Measurements from ENCODE around the gene FAHD2A.
"Not testable (repeated sequence)": the region's sequence is repeated elsewhere in the genome, so short reads cannot be mapped to it uniquely, and the experiment has no call there.

FAHD2A gene

GRCh38 chr2:95402370-95403203 is at the start of gene FAHD2A:
Gene FAHD2A, plus strand, starts transcription at chr2:95402708. Its CDS starts 2,851 bp downstream, at chr2:95405559.
- peak within 1 kb of the TSS; percentile 87 for H3K4me3 Mint-ChIP-seq
- H3K36me3 Mint-ChIP-seq (ENCODE audit: low read depth) = peaks cover 14% of the 10 kb centered on the region
- no peaks in the 10 kb centered on the region for H3K9me3 Mint-ChIP-seq
- peaks cover 4% of the 10 kb centered on the region for H3K27me3 Mint-ChIP-seq
- intact Hi-C loops (cut with micrococcal nuclease) = loop anchor here (2.0 to 5.0 kb wide), 2 partner anchors 58 to 325 kb away; no protein-coding TSS in a partner anchor
- H3K4me1 Mint-ChIP-seq (ENCODE audit: low read depth) = peaks cover 17% of the 10 kb centered on the region
- H3K27ac Mint-ChIP-seq = peak within 1 kb of the TSS; percentile 94

GRCh38 chr2:95353055-95353575 is 49.4 kb upstream of the FAHD2A start:
- H3K9me3 Mint-ChIP-seq = no peaks in the 10 kb centered on the region
- peaks cover 17% of the 10 kb centered on the region for H3K27me3 Mint-ChIP-seq
- H3K4me1 Mint-ChIP-seq (ENCODE audit: low read depth) = no peaks in the 10 kb centered on the region
- no peak overlapping the region for H3K4me3 Mint-ChIP-seq
- intact Hi-C loops (cut with micrococcal nuclease) = no loop called here
- H3K36me3 Mint-ChIP-seq (ENCODE audit: low read depth) = no peaks in the 10 kb centered on the region
- no peak overlapping the region for H3K27ac Mint-ChIP-seq

- Mint-ChIP-seq H3K4me1 (ENCODE audit: low read depth) (no peaks in the 10 kb centered on the region), H3K9me3 (no peaks in the 10 kb centered on the region), H3K27ac (no peak overlapping the region), H3K4me3 (no peak overlapping the region), H3K36me3 (ENCODE audit: low read depth) (no peaks in the 10 kb centered on the region), H3K27me3 (peaks cover 11% of the 10 kb centered on the region)
- intact Hi-C loops (cut with micrococcal nuclease) = no loop called here
These were observed 48.7 kb upstream of the FAHD2A start for GRCh38 chr2:95353613-95354468.

GRCh38 chr2:95354469-95354901 is 48.0 kb upstream of the FAHD2A start:
- H3K9me3 Mint-ChIP-seq = no peaks in the 10 kb centered on the region
- no peak overlapping the region for H3K27ac Mint-ChIP-seq
- H3K4me1 Mint-ChIP-seq (ENCODE audit: low read depth) = no peaks in the 10 kb centered on the region
- no peaks in the 10 kb centered on the region for H3K36me3 Mint-ChIP-seq (ENCODE audit: low read depth)
- intact Hi-C loops (cut with micrococcal nuclease) = no loop called here
- no peak overlapping the region for H3K4me3 Mint-ChIP-seq
- peaks cover 7% of the 10 kb centered on the region for H3K27me3 Mint-ChIP-seq

- no peak overlapping the region for H3K27ac Mint-ChIP-seq
- no peaks in the 10 kb centered on the region for H3K9me3 Mint-ChIP-seq
- H3K4me3 Mint-ChIP-seq = no peak overlapping the region
- peaks cover 7% of the 10 kb centered on the region for H3K27me3 Mint-ChIP-seq
- no peaks in the 10 kb centered on the region for H3K4me1 Mint-ChIP-seq (ENCODE audit: low read depth)
- intact Hi-C loops (cut with micrococcal nuclease) = no loop called here
- H3K36me3 Mint-ChIP-seq (ENCODE audit: low read depth) = no peaks in the 10 kb centered on the region
These were observed 47.6 kb upstream of the FAHD2A start for GRCh38 chr2:95354925-95355324.

GRCh38 chr2:95355486-95355885 is 47.0 kb upstream of the FAHD2A start:
- H3K4me3 Mint-ChIP-seq; H3K36me3 Mint-ChIP-seq (ENCODE audit: low read depth); H3K27me3 Mint-ChIP-seq; H3K4me1 Mint-ChIP-seq (ENCODE audit: low read depth); H3K9me3 Mint-ChIP-seq; intact Hi-C loops (cut with micrococcal nuclease); H3K27ac Mint-ChIP-seq: not testable (repeated sequence)

- Mint-ChIP-seq H3K4me3 (no peak overlapping the region), H3K4me1 (ENCODE audit: low read depth) (no peaks in the 10 kb centered on the region), H3K27ac (no peak overlapping the region), H3K9me3 (no peaks in the 10 kb centered on the region), H3K27me3 (peaks cover 4% of the 10 kb centered on the region), H3K36me3 (ENCODE audit: low read depth) (no peaks in the 10 kb centered on the region)
- intact Hi-C loops (cut with micrococcal nuclease) = no loop called here
These were observed 45.4 kb upstream of the FAHD2A start for GRCh38 chr2:95356821-95357700.

GRCh38 chr2:95357717-95358280 is 44.7 kb upstream of the FAHD2A start:
- H3K27ac Mint-ChIP-seq = no peak overlapping the region
- peaks cover 4% of the 10 kb centered on the region for H3K27me3 Mint-ChIP-seq
- no peaks in the 10 kb centered on the region for H3K36me3 Mint-ChIP-seq (ENCODE audit: low read depth)
- intact Hi-C loops (cut with micrococcal nuclease) = no loop called here
- no peaks in the 10 kb centered on the region for H3K9me3 Mint-ChIP-seq
- H3K4me3 Mint-ChIP-seq = no peak overlapping the region
- no peaks in the 10 kb centered on the region for H3K4me1 Mint-ChIP-seq (ENCODE audit: low read depth)

GRCh38 chr2:95359031-95359430 is 43.5 kb upstream of the FAHD2A start:
- Mint-ChIP-seq H3K4me3 (no peak overlapping the region), H3K27ac (no peak overlapping the region), H3K36me3 (ENCODE audit: low read depth) (no peaks in the 10 kb centered on the region), H3K9me3 (no peaks in the 10 kb centered on the region), H3K4me1 (ENCODE audit: low read depth) (no peaks in the 10 kb centered on the region), H3K27me3 (peaks cover 4% of the 10 kb centered on the region)
- intact Hi-C loops (cut with micrococcal nuclease) = no loop called here

- Mint-ChIP-seq H3K9me3 (no peaks in the 10 kb centered on the region), H3K36me3 (ENCODE audit: low read depth) (no peaks in the 10 kb centered on the region), H3K27ac (no peak overlapping the region), H3K4me1 (ENCODE audit: low read depth) (no peaks in the 10 kb centered on the region), H3K27me3 (peaks cover 4% of the 10 kb centered on the region), H3K4me3 (no peak overlapping the region)
- intact Hi-C loops (cut with micrococcal nuclease) = no loop called here
These were observed 43.0 kb upstream of the FAHD2A start for GRCh38 chr2:95359501-95359930.

GRCh38 chr2:95361216-95361980 is 41.1 kb upstream of the FAHD2A start:
- H3K27me3 Mint-ChIP-seq = peaks cover 2% of the 10 kb centered on the region
- no peaks in the 10 kb centered on the region for H3K36me3 Mint-ChIP-seq (ENCODE audit: low read depth)
- no peak overlapping the region for H3K27ac Mint-ChIP-seq
- intact Hi-C loops (cut with micrococcal nuclease) = no loop called here
- no peaks in the 10 kb centered on the region for H3K4me1 Mint-ChIP-seq (ENCODE audit: low read depth)
- no peaks in the 10 kb centered on the region for H3K9me3 Mint-ChIP-seq
- H3K4me3 Mint-ChIP-seq = no peak overlapping the region

GRCh38 chr2:95362486-95362885 is 40.0 kb upstream of the FAHD2A start:
- Mint-ChIP-seq H3K36me3 (ENCODE audit: low read depth) (no peaks in the 10 kb centered on the region), H3K9me3 (no peaks in the 10 kb centered on the region), H3K27me3 (peaks cover 2% of the 10 kb centered on the region), H3K4me1 (ENCODE audit: low read depth) (no peaks in the 10 kb centered on the region), H3K4me3 (no peak overlapping the region), H3K27ac (no peak overlapping the region)
- intact Hi-C loops (cut with micrococcal nuclease) = no loop called here
